Amniotic epithelial cell (primary cell): ENCODE data around the gene RAP1GAP2.

Source experiments
- DNase-seq: peaks from one replicate; pipeline ENCODE4 v3.0.0-alpha.2; 2010; ENCODE audit warnings: low read depth

RAP1GAP2 gene

GRCh38 chr17:2947996-2948550 lies 151.8 kb downstream of the RAP1GAP2 start:
- DNase-seq, result no peak

- DNase-seq, result no peak
Observed at GRCh38 chr17:2948721-2949468, 152.7 kb downstream of the RAP1GAP2 start.

DNA sequence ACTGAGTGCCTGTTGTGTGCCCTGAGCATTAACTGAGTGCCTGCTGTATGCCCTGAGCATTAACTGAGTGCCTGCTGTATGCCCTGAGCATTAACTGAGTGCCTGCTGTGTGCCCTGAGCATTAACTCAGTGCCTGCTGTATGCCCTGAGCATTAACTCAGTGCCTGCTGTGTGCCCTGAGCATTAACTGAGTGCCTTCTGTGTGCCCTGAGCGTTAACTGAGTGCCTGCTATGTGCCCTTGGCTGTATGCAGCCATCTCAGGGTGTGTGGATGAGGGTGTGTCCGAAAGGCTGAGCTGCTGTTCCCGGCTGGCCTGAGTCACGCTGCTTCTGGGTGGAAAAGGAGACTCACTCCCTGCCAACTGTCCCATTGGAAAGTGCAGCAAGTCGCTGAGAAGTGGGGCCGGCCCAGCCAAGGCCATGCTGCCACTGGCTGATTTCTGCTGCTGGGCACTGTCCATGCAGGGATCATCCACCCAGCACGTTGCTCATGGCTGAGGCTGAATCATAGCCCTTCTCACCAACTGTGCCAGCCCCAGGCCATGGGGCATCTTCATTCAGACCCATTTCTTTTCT lies 153.3 kb downstream of the RAP1GAP2 start:
- no peak for DNase-seq

DNA sequence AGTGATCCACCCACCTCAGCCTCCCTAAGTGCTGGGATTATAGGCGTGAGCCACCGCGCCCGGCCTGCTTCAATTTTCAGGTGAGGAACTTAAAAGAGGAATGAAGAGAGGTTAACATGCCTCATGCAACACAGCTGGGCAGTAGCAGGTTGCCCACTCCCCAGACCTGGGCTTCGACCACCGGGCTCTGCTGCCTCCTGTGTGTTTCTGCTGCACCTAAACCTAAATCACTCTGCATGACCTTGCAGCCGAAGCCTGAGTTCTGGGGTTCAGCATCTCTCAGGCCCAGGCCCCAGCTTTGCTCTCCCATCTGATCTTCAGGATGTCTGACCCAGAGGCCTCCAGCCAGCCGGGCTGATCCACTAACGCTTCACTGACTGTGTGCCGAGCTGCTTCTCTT lies 154.6 kb downstream of the RAP1GAP2 start:
- DNase-seq, result no peak

- DNase-seq, result no peak
Observed at GRCh38 chr17:2952174-2952845, 156.1 kb downstream of the RAP1GAP2 start.

- peak; percentile 82 for DNase-seq
Observed at GRCh38 chr17:2954898-2955445, 158.7 kb downstream of the RAP1GAP2 start.

GRCh38 chr17:2955931-2956582 lies 159.8 kb downstream of the RAP1GAP2 start:
- DNase-seq, result no peak

- no peak for DNase-seq
Observed at GRCh38 chr17:2957631-2958286, 161.5 kb downstream of the RAP1GAP2 start.

- DNase-seq, result no peak
Observed at GRCh38 chr17:2958706-2959222, 162.5 kb downstream of the RAP1GAP2 start.

DNA sequence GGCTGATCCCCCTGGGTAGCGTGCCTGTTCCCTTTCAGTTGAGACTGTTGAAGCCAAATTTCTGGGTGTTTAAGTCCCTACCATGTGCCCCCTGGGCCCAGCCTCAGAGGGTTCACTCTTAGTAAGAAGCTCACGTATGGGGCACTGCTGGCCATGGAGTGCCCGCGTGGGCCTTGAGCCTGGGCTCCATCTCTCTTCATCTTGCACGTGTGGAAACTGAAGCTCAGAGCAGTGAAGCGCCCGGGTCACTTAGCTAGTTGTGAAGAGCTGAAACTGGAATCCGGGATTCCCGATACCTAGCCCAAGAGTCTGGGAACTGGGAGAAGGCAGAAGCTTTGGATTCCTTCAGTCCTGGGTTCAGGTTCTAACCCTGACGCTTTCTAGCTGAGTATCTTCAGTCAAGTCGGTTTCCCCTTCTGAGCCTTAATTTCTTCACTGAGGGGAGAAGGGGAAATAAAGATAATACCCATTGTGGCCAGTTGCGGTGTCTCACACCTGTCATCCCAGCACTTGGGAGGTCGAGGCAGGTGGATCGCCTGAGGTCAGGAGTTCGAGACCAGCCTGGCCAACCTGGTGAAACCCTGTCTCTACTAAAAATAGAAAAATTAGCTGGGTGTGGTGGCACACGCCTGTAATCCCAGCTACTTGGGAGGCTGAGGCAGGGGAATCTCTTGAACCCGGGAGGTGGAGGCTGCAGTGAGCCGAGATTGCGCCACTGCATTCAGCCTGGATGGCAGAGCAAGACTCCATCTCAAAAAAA lies 163.3 kb downstream of the RAP1GAP2 start:
- no peak for DNase-seq

DNA sequence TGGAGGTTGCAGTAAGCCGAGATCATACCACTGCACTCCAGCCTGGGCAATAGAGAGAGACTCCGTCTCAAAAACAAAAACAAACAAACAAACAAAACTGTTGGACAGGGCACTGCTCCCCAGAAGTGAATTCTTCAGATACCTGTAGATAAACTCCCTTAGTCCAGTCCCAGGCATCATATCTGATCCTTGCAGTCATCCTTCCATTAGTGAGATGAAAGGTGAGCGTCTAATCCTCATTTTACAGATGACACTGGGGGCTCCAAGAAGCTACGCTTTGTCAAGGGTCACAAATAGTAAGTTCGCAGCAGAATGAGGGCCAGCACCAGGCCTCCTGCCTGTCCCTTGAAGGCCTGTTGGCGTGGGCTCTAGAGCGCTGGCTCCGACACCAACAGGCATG lies 165.2 kb downstream of the RAP1GAP2 start:
- DNase-seq, result no peak

DNA sequence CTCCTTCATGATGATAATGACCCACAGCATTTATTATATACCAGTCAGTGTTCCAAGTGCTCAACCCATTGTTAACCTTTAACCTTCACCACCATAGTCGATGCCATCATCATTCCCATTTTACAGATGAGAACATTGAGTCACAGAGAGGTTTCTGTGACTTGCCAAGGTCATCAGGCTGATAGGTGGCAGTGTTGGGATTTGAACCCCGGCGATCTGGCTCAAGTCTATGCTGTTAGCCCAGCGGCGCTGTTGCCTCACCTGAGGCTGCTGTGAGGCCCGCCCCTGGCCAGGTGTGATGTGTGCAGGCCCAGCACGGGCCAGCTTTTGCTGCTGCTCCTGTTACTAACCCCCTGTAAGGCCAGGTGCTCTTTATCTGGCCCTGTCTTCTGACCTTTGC lies 166.0 kb downstream of the RAP1GAP2 start:
- no peak for DNase-seq

DNA sequence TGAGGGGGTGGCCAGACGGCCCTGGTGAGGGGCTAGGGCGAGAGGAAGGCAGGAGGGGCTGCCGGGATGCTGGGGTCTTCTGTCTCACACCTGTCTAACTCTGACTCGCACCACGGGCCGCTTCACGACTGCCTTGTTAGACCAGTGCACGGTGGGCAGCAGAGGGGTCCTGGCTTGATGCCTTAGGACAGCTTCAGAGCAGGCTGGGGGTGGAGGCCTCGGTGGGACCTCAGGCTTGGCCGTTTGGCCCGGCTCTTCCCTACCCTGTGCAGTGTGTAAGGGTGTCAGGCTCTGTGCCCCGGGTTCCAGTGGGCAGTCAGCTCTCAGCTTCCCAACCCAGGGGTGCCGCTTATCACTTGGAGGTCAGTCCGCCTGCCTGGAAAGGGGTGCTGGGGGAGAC lies 166.5 kb downstream of the RAP1GAP2 start:
- DNase-seq, result no peak

DNA sequence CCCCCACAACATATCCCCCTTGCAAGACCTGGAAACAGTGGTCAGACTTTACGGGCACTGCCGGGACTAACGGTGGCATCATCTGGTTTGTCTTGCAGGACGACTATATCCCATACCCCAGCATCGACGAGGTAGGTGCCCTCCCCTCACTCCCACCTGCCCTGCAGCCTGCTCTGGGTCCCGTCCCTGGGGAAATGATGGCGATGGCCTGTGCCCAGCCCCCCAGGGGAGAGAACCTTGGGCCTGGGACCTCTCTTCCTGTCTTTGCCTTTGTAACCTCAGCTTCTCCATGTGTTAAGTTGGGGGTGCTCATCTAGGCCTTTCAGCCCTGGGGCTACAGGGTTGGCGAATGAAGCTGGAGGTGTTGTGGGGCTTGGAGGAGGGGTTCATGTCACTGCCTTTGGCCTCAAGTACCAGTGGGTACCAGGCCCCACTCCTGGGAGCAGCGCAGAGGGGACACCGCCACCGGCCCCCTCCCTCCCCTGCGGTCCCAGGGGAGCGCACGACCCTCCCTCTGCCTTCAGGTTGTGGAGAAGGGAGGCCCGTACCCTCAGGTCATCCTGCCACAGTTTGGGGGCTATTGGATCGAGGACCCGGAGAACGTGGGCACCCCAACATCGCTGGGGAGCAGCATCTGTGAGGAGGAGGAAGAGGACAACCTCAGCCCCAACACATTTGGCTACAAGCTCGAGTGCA lies 167.2 kb downstream of the RAP1GAP2 start:
- no peak for DNase-seq

DNA sequence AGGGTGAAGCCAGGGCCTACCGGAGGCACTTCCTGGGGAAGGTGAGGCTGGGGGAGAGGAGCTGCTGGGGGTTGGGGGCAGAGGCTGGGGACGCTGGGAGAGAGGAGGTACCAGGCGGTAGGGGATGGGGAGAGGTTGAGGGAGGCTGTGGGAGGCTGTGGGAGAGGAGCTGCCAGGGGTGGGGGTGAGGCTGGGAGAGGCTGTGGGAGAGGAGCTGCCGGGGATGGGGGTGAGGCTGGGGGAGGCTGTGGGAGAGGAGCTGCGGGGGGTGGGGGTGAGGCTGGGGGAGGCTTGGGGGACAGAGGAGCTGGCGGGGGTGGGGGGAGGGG lies 167.8 kb downstream of the RAP1GAP2 start:
- no peak for DNase-seq

DNA sequence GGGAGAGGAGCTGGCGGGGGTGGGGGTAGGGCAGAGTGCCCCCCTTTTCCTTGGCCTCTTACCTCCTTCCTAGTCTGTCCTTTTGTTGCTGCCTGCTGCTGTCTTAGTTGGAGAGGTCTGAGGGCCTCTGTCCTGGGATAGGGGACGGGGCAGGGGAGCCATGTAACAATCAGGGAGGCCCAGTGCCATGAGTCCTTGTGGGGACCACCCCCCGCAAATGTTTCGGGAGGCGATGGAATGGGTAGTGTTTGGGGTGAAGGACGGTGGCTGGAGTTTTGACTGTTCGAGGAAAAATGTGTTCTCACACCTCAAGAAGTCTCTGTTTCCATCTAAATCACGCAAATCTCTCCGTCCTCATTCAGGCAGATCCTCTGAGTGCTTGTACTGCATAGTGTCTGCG lies 168.1 kb downstream of the RAP1GAP2 start:
- no peak for DNase-seq

GRCh38 chr17:2964831-2965230 lies 168.6 kb downstream of the RAP1GAP2 start:
- DNase-seq, result no peak

GRCh38 chr17:2965621-2966595 lies 169.7 kb downstream of the RAP1GAP2 start:
- DNase-seq, result peak; percentile 24

- no peak for DNase-seq
Observed at GRCh38 chr17:2967515-2967914, 171.3 kb downstream of the RAP1GAP2 start.
